GM04503 (cell line): ENCODE measurements around the gene OR11H1.
"Not testable (repeated sequence)": the region's sequence is repeated elsewhere in the genome, so short reads cannot be mapped to it uniquely, and the experiment has no call there.

Source experiments
- DNase-seq: peaks from one replicate; pipeline ENCODE4 v3.0.0-alpha.2; 2012; ENCODE audit warnings: low read depth

The OR11H1 gene, protein sequence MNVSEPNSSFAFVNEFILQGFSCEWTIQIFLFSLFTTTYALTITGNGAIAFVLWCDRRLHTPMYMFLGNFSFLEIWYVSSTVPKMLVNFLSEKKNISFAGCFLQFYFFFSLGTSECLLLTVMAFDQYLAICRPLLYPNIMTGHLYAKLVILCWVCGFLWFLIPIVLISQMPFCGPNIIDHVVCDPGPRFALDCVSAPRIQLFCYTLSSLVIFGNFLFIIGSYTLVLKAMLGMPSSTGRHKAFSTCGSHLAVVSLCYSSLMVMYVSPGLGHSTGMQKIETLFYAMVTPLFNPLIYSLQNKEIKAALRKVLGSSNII

DNA sequence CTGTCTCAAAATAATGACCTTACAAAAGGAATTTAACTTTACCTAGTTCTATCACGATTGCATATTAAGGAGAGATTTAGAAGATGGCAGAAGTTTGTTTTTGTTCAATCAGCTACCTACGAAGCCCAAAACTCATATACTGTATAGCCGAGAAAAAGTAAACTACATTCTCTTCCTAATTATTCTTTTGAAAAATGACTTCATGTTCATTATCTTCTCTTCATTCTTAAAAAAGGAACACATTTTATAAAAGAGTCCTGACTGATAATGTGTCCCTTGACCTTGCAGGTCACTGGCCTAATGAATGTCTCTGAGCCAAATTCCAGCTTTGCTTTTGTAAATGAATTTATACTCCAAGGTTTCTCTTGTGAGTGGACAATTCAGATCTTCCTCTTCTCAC lies at the start of gene OR11H1:
OR11H1 (plus strand) TSS at position 301 of the 400 bp plus-strand sequence; CDS start at position 301, 0 bp downstream.
- not testable (repeated sequence) for DNase-seq

DNA sequence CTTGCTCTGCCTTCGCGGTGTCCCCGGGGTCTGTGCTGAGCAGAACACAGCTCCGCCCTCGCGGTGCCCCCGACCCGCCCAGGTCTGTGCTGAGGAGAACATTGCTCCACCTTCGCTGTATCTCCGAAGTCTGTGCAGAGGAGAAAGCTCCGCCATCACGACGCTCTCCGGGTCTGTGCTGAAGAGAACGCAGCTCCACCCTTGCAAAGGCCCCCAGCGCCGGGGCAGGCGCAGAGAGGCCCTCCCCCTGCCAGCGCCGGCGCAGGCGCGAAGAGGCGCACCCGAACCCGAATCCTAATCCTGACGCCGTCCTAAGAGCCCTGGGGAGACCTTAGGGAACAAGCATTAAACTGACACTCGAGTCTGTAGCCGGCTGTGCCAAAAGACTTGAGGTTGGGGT lies 18.0 kb upstream of the OR11H1 start:
- DNase-seq = not testable (repeated sequence)

DNA sequence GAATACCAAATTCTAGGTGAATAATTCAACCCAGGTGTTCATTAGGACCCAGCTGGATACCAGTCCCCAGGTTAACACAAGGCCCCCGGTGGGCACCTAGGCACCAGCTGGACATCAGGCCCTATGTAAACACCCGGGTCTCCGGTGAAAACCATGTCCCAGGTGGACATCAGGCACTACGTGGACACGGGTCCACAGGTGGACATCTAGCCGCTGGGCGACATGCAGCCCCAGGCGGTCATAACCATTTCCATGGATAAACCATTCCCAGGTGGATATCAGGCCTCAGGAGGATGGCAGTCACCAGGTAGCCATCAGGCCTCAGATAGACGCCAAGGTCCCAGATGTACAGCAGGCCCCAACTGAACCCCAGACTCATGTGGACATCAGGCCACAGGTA lies 12.1 kb upstream of the OR11H1 start:
- not testable (repeated sequence) for DNase-seq

DNA sequence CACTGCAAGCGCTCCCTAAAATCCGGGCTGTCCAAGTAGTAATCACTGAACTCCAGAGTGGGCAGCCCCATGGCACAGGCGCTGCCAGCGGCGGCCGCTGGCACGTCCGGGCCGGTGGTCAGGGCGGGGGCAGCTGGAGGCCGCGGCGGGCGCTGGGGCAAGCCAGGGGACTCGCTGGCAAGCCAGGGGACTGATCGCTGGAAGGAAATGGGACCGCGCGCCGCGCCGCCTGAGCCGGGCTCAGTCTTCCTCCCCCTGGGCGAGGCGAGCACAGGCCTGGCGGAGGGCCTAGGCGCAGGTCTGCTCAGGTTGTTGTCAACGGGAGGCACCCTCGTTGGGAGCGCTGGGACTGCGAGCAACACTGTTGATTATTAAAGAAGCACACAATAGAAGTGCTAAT lies 25.8 kb downstream of the OR11H1 start:
- DNase-seq = not testable (repeated sequence)

DNA sequence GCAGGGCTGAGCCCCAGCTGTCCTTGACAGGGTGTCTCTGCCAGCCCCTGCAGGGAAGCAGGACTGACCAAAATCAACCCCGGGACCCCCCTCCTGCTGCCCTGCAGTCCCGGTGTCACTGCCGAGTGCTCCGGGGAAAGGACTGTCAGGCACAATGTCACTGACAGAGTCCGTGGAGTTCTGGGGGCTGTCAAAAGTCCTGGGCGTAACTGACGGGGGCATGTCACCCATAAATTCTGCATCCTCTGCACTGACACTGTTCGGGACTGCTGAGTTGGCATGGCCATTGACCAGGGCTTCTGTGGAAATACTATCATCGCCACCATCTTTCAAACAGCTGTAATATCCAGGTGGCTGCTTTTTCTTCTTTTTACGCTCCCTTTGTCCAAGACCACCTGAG lies 35.5 kb downstream of the OR11H1 start:
- not testable (repeated sequence) for DNase-seq

DNA sequence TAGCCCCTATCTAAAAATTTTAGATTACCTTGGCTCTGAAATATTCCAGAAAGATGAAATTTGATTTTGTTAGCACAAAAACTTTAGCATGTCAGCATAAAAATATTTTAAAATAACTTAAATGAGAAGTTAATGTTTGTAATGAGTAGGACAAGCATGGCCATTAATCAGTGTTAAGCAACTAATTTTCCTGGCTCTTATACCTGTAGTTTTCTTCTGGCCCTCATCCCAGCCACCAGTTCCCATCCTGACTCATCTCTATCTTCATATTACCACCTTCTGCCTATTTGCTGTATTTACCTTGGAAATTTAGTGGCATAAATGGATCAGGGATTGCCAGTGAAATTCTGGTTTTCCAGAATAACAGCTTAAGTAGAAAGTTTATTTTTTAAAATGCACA lies 37.1 kb downstream of the OR11H1 start:
- DNase-seq = not testable (repeated sequence)
